ENCODE data around the gene GPR153.

Gene GPR153

DNA sequence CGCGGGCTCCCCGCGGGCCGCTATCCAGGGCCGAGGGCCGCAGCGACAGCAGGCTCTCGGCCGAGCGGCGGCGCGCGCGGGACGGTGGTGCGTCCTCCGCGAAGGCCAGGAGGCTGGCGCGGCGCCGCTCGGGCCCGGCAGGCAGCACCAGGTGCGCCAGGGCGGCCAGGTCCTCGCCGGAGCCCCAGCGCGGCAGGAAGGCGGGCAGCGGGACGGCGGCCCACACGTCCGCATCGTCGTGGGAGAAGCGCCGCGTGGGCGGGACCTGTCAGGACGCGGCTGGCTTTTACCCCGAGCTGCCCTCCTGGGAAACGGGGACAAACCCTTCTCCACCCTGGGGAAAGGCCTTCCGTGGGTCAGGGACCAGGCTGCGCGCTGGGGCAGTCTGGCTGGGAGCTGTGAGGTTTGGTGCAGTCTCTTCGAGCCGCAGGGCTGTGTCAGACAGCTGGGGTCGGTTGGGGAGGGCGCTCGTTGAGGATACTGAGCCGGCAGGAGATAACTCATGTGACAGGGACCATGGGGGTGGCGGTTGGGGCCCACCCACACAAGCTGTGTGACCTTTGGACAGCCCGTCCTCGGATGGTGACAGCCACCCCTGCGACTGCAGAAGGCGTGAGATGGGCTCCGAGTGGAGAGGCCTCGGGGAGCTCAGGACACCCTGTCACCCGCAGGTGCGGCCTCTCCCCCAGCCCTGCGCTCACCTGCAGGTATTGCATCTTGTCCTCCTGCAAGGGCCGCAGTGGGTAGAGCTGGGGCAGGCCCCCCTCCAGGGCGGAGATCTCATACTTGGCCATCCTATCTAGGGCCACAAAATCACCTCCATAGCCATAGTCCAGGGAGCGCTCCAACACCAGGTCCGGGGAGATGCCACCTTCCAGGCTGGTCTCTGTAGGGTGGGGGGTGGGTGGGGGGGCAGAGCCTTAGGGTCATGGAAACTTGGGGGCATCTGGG lies 10.9 kb downstream of the GPR153 start:
- H3K27me3 Mint-ChIP-seq: peaks cover 67% of the 10 kb centered on the region
- no peaks in the 10 kb centered on the region for H3K9me3 Mint-ChIP-seq
- H3K4me1 Mint-ChIP-seq: peaks cover 23% of the 10 kb centered on the region
- ATAC-seq: no peak
- no peak overlapping the region for H3K27ac Mint-ChIP-seq
- no peak overlapping the region for H3K4me3 Mint-ChIP-seq
- DNase-seq: no peak

DNA sequence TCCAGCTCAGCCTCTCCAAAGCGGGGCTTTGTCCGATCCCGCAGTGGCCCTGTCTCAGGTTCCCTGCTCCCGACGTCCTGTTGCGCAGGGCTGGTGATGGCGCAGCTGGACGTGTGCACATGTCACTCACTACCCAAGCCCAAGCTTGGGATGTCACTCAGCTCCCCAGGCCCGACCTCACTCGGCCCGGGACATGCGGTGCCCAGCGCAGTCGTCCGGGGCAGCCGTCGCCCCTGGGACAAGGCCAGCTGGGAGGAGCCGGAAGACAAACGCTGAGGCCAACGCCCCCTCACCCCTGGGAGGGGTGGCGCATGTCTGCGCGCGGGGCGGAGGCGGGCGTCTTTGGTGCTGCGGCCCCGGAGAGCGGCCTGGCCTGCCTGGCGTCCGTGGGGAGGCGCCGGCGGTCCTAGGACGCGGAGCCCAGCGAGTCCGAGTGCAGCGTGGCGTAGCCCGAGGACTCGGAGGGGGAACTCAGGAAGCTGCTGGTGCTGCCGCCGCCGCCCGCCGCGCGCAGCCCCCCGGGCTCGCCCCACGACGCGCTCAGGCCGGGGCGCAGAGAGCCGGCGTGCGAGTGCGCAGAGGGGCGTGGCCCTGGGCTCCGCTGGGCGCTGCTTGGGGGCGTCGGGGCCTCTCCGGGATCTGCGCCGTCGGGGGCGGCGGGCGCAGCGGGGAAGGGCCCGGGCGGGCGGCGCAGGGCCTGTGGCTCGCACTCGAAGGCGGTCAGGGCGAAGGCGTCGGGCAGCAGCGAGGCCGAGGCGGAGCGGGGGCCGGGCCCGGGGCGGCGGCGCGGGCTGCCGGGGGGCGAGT lies 11.8 kb downstream of the GPR153 start:
- no peaks in the 10 kb centered on the region for H3K9me3 Mint-ChIP-seq
- no peak for DNase-seq
- H3K27me3 Mint-ChIP-seq: peaks cover 76% of the 10 kb centered on the region
- no peak overlapping the region for H3K27ac Mint-ChIP-seq
- H3K4me1 Mint-ChIP-seq: peaks cover 23% of the 10 kb centered on the region
- H3K4me3 Mint-ChIP-seq: peak overlapping the region in 1 of 2 donors; percentile 51
- ATAC-seq: no peak

DNA sequence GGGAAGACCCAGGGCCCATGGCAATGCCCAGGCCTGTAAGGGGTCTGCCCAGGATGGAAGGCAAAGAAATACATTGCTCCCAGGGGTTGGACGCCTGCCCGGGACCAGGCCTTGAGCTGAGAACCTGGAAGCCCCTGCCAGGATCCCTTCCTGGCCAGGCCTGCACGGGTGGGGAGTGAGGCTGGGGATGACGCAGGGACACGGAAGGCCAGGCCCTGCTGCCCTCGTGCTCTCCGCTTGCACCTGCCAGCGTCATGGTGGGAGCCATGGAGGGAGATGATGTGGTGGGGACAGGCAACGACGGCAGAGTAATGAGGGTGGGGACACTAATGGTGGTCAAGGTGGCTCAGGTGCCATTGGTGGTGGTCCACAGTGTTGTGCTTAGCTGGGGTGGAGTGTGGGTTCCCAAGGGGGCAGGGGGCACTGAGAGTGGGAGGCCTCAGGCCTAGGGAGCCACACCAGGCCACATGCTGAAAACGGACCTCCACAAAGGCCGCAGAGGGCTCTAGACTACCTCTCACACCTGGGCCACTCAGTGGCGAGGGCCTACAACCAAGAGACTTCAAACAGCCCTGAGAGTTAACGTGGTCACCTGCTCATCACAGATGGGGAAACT lies 12.6 kb downstream of the GPR153 start:
- Mint-ChIP-seq H3K4me1 (peaks cover 23% of the 10 kb centered on the region), H3K4me3 (peak overlapping the region; percentile 12 to 50)

DNA sequence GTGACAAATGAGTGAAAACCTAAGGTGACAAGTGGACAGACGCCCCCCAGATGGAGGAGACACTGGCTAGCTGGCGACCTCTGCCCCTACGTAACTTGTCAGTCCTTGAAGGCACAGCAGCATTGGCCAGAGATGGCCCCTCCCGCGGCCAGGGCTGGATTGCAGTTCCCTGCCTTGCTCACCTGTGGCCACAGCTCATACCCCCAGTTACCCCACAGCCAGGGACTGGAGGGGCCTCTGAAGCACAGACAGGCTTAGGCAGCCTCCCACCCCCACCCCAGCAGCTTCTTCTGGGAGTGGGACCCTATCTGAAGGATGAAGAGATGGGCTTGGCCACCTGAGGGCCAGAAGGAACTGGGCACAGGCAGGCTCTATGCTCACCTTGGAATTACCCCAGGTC lies 13.2 kb downstream of the GPR153 start:
- peaks cover 90% of the 10 kb centered on the region for H3K27me3 Mint-ChIP-seq
- DNase-seq: no peak

More for the DNA sequence above, 12.6 kb downstream of the GPR153 start:
- DNase-seq (no peak), ATAC-seq (no peak)
- no peaks in the 10 kb centered on the region for H3K9me3 Mint-ChIP-seq
- H3K27ac Mint-ChIP-seq: no peak overlapping the region
- H3K27me3 Mint-ChIP-seq: peaks cover 85% of the 10 kb centered on the region

DNA sequence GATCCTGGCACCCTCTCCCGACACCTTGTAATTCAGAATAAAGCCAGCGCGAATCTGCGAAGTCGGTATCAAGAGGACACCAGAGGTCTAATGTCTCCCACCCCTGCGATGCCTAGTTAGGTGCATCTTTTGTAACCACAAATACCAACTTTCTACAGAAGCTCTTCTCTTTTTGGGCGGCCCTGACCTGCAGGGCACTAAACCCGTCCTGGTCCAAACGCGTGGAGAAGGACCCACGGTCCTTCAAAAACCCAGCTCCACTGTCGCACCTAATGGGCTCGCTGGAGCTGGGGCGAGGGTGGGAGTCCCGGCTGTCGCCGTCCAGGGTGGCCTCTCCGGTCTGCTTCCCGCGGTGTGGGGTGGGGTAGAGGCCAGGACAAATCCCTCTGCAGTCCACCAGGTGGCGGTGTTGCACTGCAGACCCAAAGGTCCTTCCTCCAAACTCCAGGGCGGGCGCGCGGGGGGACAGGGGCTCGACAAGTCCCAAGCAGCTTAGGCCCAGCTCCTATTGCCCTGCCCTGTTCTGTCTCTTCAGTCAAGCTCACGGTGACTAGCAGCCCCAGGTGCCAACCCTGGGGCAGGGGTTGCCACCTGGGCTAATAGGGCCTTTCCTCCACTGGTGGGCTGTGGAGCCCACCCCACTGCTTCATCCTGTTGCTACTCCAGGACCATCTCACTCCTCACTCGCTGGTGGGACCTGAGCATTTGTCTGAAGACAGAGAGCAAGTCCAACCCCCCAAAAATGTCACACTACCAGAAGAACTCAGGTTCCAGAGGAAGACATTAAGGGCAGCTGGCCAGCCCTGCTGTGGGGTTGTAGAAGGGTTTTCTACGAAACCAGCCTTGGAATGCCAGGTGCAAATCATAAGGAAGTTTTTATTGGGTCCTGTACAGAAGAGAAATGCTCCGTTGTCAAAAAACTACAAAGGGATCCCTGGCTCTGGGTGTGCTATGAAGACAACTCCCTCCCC lies 14.1 kb downstream of the GPR153 start:
- peak overlapping the region in 1 of 2 donors; percentile 14 for H3K27ac Mint-ChIP-seq
- no peaks in the 10 kb centered on the region for H3K9me3 Mint-ChIP-seq
- peaks cover 84% of the 10 kb centered on the region for H3K27me3 Mint-ChIP-seq
- DNase-seq (peak; percentile 79 to 80), ATAC-seq (peak; percentile 67)
- H3K4me3 Mint-ChIP-seq: peak overlapping the region; percentile 77 to 85
- H3K4me1 Mint-ChIP-seq: peaks cover 24% of the 10 kb centered on the region

More for the DNA sequence above, 13.2 kb downstream of the GPR153 start:
- Mint-ChIP-seq H3K4me1 (peaks cover 23% of the 10 kb centered on the region), H3K4me3 (no peak overlapping the region), H3K9me3 (no peaks in the 10 kb centered on the region), H3K27ac (no peak overlapping the region)
- ATAC-seq: no peak

DNA sequence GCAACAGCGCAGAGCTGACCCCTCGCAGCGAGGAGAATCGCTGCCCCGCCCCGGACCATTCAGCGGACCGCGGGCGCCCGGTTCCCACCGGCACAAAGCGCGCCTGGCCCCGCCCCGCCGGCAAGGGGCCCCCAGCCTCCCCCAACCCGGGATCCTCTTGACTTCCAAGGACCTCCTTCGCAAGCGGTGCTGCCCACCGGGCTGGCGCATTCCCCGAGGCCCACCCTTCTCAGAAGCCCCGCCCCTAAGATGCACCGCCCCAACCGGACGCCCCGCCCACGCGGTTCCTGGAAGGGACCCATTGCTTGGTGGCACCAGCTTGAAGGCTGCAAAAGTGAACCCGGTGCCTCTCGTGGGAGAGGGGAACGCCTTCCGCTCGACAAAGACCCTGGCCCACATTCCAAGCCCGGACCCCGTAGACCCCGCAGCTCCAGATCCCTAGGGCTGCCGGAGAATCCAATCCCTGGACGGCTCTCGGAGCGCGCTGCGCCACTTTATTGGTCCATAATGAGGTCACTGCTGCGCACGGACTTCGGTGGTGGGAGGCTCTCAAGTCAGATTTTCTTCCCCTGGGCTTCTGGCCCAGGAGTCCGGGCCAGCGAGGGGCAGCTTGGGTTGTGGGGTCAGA lies 14.9 kb downstream of the GPR153 start:
- H3K9me3 Mint-ChIP-seq: no peaks in the 10 kb centered on the region
- DNase-seq (peak; percentile 54 to 56), ATAC-seq (no peak)
- H3K4me3 Mint-ChIP-seq: peak overlapping the region; percentile 77 to 85
- no peak overlapping the region for H3K27ac Mint-ChIP-seq
- peaks cover 32% of the 10 kb centered on the region for H3K4me1 Mint-ChIP-seq
- H3K27me3 Mint-ChIP-seq: peaks cover 84% of the 10 kb centered on the region

GRCh38 chr1:6245086-6245868 lies 15.6 kb downstream of the GPR153 start:
- Mint-ChIP-seq H3K4me3 (peak overlapping the region in 1 of 2 donors; percentile 35), H3K27me3 (peaks cover 84% of the 10 kb centered on the region), H3K4me1 (peaks cover 32% of the 10 kb centered on the region), H3K9me3 (no peaks in the 10 kb centered on the region), H3K27ac (no peak overlapping the region)
- ATAC-seq (peak; percentile 74), DNase-seq (peak; percentile 80 to 85)

GRCh38 chr1:6244401-6245049 lies 16.4 kb downstream of the GPR153 start:
- DNase-seq: no peak
- H3K4me3 Mint-ChIP-seq: peak overlapping the region in 1 of 2 donors; percentile 6
- H3K4me1 Mint-ChIP-seq: peaks cover 32% of the 10 kb centered on the region
- H3K27me3 Mint-ChIP-seq: peaks cover 85% of the 10 kb centered on the region
- H3K27ac Mint-ChIP-seq: no peak overlapping the region
- no peaks in the 10 kb centered on the region for H3K9me3 Mint-ChIP-seq
- ATAC-seq: no peak

- no peak within 1 kb of the TSS for H3K27ac Mint-ChIP-seq
- DNase-seq (no peak), ATAC-seq (no peak)
- peaks cover 88% of the 10 kb centered on the region for H3K27me3 Mint-ChIP-seq
- H3K4me1 Mint-ChIP-seq: peaks cover 32% of the 10 kb centered on the region
- H3K9me3 Mint-ChIP-seq: no peaks in the 10 kb centered on the region
- peak within 1 kb of the TSS in 1 of 2 donors; percentile 6 for H3K4me3 Mint-ChIP-seq
Observed at GRCh38 chr1:6243993-6244392, 16.9 kb downstream of the GPR153 start, which contains the start of gene HES3. Gene HES3, plus strand, starts transcription at chr1:6244179. Its CDS starts 187 bp downstream, at chr1:6244366.

GRCh38 chr1:6243053-6243834 lies 17.7 kb downstream of the GPR153 start:
- no peak overlapping the region for H3K4me3 Mint-ChIP-seq
- no peak for ATAC-seq
- peaks cover 29% of the 10 kb centered on the region for H3K4me1 Mint-ChIP-seq
- no peak for DNase-seq
- no peaks in the 10 kb centered on the region for H3K9me3 Mint-ChIP-seq
- H3K27ac Mint-ChIP-seq: no peak overlapping the region
- H3K27me3 Mint-ChIP-seq: peaks cover 88% of the 10 kb centered on the region

- Mint-ChIP-seq H3K4me3 (peak overlapping the region in 1 of 2 donors; percentile 38), H3K27me3 (peaks cover 85% of the 10 kb centered on the region), H3K4me1 (peaks cover 27% of the 10 kb centered on the region), H3K9me3 (no peaks in the 10 kb centered on the region), H3K27ac (no peak overlapping the region)
- DNase-seq: no peak
- no peak for ATAC-seq
Observed at GRCh38 chr1:6241887-6242740, 18.8 kb downstream of the GPR153 start.

Measured in stimulated activated naive CD8-positive, alpha-beta T cell treated with anti-CD3 and anti-CD28 coated beads, Interleukin-15, amount 100 ng/mL, for 72 hours (primary cell).